CD4-positive, alpha-beta T cell treated with Interleukin-15 for 1 hour (primary cell): ENCODE measurements around the gene ADGRG1.
"Not testable (repeated sequence)": the region's sequence is repeated elsewhere in the genome, so short reads cannot be mapped to it uniquely, and the experiment has no call there.

Experiments
- DNase-seq: peaks from one replicate; pipeline ENCODE4 v3.0.0-alpha.2; 2020

ADGRG1 gene

GRCh38 chr16:57701759-57702371, 73.4 kb downstream of the ADGRG1 start:
- DNase-seq: no peak

DNA sequence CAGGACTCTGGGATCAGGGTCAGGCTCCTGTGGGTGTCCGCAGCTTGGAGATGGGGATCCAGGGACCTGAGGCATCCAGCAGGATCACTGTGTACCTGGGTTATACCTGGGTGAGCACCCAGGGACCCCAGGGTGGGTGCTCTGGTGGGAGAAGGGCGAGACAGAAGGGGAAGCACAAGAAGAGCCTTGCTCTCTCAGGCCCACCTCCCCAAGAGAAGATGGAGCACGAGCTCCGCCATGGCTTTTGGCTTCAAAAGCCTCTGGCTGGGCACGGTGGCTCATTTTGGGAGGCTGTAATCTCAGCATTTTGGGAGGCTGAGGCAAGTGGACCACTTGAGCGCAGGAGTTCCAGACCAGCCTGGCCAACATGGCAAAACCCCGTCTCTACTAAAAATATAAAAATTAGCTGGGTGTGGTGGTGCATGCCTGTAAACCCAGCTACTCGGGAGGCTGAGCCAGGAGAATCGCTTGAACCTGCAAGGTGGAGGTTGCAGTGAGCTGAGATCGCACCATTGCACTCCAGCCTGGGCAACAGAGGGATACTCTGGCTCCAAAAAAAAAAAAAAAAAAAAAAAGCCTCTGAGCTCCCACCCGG, 75.1 kb downstream of the ADGRG1 start:
- DNase-seq: no peak

DNA sequence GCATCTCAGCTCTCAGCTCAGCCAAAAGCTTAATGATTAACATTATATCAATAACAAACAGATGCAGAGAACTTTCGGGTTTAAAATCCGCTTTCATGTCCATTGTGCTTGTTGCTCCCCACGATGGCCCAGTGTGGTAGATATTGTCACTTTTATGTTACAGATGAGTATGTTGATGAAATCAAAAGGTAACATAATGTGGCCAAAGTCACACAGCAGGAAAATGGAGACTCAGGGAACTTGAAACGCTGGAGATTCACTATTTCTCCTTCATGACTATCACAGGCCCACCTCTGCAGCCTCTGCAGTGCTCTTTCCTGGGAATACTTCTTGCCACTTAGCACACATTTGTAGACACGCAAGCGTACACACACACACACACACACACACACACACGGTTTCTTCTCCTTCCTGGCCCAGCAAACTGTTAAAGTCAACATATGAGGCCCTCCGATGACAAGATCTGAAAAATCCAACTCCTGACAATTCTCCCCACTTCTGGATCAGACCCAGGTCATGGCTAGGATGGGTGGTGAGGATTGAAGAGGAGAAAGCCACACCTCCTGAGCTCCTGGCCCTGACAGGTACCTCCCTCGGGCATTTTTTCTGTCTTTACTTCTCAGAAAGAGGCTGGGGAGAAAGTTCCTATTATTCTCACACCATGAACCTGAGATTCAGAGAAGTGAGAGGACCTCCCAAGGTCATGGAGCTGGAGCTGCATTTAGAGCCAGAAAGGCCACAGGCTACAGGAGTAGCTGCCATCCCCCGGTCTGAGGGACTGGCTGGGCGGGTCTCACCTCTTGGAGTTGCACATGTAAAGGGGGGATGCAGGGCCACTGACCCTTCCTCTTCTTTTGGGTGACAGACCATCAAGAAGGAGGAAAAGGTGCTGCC, 75.8 kb downstream of the ADGRG1 start:
- DNase-seq: no peak

GRCh38 chr16:57704905-57705852, 76.7 kb downstream of the ADGRG1 start:
- no peak for DNase-seq

DNA sequence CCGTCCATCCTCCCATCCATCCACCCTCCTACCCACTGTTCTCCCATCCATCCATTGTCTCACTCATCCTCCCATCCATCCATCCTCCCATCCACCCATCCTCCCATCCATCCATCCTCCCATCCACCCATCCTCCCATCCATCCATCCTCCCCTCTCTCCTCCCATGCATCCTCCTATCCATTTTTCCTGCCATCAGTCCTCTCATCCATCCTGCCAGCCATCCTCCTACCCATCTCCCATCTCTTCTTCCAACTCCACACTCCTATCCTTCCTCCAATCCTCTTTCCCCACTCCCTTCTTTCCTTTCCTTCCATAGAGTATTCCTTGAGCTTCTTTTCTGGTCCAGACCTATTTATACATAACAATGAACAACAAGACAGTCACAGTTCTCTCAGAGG, 78.3 kb downstream of the ADGRG1 start:
- no peak for DNase-seq

DNA sequence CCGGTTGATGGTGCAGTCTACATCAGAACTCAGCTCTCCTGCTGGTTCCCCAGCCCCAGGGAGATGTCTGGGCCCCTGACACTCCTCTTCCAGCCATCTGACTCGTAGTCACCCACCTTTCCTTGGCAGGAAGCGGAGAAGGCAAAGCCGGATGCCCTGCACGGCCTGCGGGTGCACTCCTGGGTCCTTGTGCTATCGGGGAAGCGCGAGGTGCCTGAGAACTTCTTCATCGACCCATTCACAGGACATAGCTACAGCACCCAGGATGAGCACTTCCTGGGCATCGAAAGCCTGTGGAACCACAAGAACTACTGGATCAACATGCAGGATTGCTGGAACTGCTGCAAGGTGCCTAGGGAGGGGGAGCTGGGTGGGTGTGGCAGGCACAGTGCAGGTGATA, 78.9 kb downstream of the ADGRG1 start:
- no peak for DNase-seq

DNA sequence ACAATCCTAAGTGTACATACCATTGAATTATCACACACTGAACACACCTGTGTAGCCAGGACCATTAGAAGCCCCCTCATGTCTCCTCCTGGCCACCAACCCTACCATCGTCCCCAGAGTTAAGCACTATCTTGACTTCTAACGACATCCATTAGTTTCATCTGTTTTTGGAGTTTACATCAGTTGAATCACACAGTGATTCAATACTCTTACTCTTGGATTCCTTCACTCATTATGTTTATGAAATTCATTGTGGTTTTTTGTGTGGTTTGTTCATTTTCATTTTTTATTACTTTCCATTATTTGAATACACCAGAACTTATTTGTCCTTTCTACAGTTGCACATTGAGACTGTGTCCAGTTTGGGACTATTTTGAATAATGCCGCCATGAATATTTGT, 79.7 kb downstream of the ADGRG1 start:
- no peak for DNase-seq

DNA sequence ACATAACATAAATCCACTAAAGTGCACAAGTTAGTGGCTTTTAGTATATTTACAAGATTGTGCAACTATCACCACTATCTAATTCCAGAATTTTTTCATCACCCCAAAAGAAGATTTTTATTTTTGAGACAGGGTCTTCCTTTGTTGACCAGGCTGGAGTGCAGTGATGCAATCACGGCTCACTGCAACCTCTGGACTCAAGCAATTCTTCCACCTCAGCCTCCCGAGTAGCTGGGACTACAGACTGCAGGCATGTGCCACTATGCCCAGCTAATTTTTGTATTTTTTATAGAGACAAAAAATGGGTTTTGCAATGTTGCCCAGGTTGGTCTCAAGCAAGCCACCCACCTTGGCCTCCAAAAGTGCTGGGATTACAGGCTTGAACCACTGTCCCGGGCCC, 81.2 kb downstream of the ADGRG1 start:
- no peak for DNase-seq

- DNase-seq: no peak
These were observed 82.9 kb downstream of the ADGRG1 start for GRCh38 chr16:57711346-57711745.

DNA sequence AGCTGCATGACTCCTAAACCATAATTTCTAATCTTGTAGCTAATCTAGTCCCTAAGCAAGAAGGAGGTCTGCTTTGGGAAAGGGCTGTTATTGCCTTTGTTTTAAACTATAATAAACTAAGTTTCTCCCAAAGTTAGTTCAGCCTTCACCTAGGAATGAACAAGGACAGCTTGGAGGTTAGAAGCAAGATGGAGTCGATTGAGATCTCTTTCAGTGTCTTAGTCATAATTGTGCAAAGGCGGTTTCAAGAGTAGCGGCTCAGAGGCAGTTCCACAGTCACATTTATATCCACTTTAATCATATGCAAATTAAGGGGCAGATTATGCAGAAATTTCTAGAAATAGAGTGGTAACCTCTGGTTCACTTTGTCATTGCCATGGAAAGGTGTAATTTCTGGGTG, 83.6 kb downstream of the ADGRG1 start:
- no peak for DNase-seq

DNA sequence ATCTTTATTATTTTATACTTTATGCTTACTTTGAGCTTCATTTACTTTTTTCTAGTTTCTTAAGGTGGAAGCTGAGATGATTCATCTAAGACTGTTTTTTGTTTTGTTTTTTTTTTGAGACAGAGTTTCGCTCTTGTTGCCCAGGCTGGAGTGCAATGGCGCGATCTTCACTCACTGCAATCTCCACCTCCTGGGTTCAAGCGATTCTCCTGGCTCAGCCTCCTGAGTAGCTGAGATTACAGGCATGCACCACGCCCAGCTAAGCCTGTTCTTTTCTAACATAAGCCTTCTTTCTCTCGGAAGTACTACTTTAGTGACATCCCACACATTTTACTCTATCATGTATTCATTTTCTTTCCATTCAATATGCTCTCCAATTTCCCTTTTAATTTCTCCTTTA, 84.1 kb downstream of the ADGRG1 start:
- not testable (repeated sequence) for DNase-seq

GRCh38 chr16:57713596-57713995, 85.2 kb downstream of the ADGRG1 start:
- DNase-seq: no peak

GRCh38 chr16:57714047-57714446, 85.6 kb downstream of the ADGRG1 start:
- DNase-seq: no peak
